OCI-LY7 (cell line): ENCODE data around the gene NDRG4.

Experiments used
- CTCF ChIP-seq: fragments of 200-600 bp; sonication (generic); conservative IDR thresholded peaks from 2 replicates; pipeline ENCODE4 v1.5.1; 2014; ENCODE audit warnings: mild to moderate bottlenecking, antibody characterized with exemption, low read length, moderate library complexity, mixed read lengths
- EZH2phosphoT487 ChIP-seq: fragments of 200-600 bp; sonication (generic); IDR thresholded peaks from 2 replicates; pipeline ENCODE4 v1.6.1; 2018; ENCODE audit warnings: low read depth, borderline replicate concordance, mild to moderate bottlenecking, mixed run types, antibody characterized with exemption, low read length, moderate library complexity, mixed read lengths

GRCh38 chr16:58541711-58542110, 41.8 kb downstream of the NDRG4 start:
- no peak for TF ChIP-seq EZH2phosphoT487
- TF ChIP-seq CTCF, result no peak
